Measurements from ENCODE around the gene IMMP2L.

The IMMP2L gene

DNA sequence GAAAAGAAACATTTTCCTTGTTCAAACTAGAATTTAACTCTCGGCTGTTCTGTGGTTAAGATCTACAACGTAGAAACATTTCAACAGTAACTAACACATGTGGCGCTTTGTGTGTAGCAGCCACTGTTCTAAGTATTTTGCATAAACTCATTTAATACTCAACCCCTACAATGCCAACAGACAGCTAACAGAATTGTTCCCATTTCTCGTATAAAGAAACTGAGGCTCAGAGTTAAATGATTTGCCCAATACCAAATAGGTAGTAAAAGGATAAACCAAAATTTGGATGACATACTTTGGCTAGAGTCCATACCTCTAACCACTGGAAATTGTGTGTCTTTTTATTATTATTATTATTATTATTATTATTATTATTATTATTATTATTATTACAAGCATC lies 543.8 kb downstream of the IMMP2L start:
- no peak for DNase-seq

DNA sequence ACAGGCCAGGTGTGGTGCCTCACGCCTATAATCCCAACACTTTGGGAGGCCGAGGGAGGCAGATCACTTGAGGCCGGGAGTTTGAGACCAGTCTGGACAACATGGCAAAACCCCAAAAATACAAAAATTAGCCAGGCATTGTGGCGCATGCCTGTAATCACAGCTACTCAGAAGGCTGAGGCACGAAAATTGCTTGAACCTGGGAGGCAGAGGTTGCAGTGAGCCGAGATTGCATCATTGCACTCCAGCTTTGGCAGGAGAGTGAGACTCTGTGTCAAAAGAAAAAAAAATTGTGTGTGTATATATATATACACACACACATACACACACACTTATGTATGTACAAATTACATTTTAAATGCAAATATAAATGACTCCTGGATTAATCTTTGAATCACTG lies 548.2 kb downstream of the IMMP2L start:
- DNase-seq, result no peak

DNA sequence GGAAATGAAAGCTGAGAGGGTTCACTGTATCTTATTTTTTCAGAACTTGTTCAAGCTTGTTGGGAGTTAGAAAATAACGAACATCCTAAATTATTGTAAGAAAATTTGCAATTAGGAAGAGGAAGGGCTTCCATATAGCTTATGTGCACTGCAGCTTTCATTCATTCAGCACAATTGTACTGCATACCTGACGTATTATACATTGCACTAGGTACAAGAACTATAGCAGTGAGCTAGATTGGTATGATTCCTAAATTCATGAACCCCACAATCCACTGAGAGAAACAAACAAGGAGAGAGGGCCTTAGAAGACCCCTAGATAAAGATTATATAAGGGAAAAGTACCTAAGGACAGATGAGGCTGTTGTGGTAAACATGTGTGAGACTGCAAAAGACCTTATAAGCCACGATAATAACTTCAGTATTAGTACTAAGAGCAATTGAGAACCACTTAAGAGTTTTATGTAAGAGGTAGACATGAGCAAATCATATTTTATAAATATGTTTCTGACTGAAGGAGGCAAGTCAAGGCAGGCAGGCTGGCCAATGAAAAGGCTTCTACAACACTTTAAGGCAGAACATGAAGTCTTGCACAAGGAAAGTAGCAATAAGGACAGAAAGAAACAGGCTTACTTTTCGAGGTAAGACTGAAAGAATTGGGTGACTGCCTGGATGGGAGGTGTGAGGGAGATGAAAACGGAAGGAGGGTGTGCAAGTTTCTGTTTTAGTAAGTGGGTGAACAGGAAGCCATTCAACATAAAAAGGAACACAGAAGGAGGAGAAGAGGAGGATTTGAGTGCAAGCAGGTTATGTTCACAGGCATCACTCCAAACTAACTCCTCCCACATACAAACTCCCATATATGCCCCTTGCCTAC lies 549.3 kb downstream of the IMMP2L start:
- DNase-seq, result no peak

DNA sequence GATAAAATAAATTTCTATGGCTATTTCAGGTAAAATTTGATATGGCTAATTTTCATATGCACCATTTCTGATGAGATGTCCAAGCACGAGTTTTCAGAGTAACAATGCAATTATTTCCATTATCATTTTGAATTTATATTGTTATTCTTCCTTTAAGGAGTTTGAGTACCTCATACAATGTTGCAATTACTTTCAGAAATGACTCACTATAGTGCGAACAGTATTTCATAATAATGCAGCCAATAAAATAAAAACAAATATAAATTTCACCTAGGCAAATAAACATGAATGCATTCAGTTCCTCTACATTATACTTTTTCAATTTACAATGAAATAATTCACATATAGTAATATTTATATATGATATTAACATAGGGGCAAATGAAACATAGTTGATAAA lies 550.1 kb downstream of the IMMP2L start:
- no peak for DNase-seq

DNA sequence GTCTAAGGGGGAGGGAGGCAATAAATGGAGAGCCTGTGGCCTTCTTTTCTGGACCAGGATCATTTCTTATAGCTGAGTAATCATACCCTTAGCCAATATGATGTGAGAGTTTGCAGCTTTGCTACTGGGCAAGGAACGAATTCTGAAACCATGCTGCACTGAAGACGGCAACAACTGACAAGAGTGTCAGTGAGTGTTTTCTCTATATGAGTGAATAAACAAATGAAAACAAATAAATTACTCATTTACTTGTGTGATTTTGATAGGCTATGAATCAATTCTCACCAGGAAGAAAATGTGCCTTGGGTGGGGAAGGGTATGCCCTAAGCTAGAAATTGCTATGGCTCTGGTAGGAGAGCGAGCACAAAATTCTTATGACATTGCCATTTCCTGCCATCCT lies 550.8 kb downstream of the IMMP2L start:
- no peak for DNase-seq

DNA sequence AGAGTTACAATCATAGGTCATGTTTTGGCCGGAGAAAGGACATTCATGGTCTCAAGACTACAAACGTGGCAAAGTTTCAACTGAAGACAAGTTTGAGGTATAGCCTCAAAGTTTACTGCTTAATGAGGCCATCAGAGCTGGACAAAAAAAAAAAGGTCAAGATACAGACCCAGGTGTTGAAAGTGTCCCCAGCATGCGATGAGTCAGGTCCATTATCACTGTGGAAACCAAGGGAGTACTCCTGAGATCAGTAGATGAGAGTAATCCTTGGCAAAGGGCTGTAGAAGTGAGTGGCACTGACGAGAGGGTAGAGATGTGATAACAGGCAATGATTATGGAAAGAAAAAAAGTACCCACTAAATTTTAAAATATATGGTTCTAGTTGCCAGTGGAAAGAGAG lies 551.5 kb downstream of the IMMP2L start:
- no peak for DNase-seq

DNA sequence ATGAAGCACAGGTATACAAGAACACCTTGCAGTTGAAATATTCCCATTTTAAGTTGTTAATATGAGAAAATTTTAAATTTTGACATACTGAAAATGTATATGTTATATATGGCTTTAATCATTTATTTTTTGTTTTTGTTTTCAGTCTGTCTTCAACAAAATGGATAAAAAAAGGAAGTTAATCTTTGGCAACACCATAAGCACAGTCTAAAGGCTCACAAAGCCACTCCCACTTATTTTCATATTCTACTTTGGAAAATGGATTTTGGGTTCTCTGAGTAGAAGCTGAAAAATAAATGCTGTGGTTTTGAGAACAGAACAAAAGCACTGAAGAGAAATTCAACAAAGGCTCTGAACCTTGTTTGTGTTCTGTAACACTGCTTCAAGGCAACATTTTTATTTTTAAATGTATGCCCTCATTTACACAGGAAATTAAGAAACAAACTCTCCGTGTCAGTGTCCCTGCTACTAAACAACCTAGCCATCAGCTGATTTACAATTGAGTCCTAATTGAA lies 552.7 kb downstream of the IMMP2L start:
- no peak for DNase-seq

DNA sequence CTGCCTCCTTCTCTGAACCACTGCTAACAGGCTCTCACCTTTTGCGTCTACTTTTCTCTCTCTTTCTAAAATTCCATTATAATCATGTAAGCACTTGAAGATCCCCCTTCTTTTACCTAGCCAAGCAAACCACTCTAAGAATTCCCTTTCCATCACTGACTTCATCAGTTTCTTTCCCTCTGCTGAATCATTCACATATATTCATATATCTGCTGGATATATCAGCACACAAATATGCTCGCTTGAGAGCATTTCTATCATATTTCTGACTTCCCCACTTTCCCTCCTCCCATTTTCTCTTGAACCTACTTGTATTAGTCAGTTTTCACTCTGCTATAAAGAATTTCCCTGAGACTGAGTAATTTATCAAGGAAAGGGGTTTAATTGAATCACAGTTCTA lies 555.6 kb downstream of the IMMP2L start:
- DNase-seq, result no peak

DNA sequence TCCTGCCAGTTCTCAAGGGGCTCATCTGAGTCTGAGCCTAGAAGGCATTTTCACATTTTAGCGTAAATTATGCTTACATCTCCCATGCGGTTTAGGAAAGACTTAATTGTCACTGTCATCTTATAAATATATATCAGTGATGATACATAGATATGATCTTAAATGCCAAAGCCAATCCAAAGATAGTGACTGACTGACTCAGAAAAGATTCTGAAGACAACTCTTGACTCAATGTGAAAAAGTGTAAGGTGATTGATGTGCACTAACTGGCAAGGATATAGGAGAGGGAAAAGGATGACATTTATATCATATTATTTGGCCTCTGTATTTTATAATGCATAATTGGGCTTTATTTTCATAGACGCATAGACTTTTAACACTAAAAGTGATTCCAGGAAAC lies 556.3 kb downstream of the IMMP2L start:
- DNase-seq, result no peak

DNA sequence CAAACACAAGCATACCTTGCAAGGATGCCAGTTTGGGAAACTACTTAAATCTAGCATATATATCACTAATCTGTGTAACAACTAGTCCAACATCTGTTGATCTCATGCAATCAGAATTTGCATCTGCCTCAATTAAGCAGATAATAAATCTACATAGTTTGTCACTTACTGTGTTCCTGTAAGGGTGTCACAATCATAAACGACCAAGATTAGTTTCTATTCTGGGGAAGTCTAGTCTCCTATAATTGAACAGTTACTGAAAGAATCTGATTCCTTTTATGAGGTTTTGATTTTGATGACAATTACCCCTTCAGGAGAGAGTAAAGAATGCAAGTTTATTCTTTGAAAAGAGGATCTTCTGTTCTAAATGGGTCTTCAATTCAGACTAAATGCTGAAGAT lies 556.8 kb downstream of the IMMP2L start:
- DNase-seq, result no peak

DNA sequence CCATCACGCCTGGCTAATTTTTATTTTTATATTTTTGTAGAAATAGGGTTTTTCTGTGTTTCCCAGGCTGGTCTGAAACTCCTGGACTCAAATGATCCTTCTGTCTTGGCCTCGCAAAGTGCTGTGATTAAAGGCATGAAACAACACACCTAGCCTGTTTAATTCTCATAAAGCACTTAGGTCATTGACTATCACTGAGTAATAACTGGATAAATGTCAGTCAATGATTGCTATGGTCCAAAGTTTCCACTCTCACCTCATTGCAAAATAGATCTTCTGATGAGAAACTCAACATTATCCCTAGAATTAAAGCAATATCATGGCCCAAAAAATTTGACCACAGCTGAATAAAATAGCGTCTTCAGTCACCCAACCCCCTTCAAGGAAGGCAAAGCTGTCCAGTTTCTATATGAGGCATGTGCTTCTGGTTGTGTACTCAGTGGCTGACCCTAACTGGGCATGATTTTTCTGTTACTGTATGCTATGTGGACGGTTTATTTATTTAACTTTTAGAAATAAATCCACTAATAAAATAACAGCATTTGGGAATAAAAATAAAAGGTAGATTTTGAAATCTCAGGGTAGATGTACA lies 557.9 kb downstream of the IMMP2L start:
- DNase-seq, result no peak

DNA sequence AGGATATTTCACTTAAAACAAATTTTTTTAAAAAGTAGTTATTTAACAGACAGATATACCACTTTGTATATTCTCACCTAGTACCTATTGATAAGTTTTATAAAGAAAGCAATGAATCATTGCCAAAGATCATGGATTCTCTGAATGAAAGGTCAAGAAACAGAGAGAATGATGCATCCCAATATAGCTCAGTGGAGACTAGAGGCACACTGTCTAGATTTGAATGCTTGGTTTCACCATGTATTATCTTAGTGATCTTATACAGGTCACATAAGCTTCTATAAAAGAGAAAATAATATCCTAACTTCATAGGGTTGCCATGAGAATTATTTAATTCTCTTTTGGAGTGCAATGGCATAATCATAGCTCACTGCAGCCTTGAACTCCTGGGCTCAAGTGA lies 558.4 kb downstream of the IMMP2L start:
- DNase-seq, result no peak

DNA sequence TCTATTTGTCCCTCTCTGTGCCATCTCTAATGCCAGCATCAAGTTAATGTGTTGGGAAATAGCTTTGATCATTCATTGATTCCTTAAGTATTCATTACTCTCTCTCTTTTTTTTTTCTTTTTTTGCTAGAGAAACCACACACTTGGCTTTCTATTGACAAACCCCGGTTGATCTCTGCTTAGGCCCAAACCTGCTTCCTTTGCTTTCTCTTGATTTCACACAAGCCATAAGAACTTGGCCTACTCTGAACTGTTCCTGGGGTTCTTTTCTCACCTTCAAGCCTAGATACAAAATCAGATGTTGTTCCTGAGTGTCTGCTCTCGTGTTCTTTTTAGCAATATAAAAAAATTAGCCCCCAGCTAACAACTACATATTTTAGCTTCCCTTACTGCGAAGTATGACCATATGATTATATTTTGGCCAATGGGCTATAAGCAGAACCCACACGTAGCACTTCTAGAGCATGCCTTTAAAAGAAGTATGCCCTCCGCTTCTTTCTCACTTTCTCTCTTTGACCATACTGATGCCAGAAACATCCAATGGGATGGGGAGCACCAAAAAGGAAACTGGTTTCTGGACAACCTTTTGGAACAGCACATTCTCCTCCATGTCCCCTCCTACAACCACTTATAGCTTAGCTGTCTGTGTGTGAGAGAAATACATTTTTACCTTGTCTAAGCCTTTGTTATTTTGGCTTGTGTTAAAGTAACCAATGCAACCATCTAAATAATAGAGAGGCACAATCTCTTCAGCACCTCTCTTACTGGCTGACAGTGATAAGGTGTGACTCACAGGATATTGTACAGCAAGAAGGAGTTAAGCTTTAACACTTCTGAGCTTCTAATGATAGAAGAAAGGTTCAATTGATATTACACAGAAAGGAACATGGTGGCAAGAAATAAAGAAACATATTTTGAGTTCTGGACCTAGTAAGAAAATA lies 568.0 kb downstream of the IMMP2L start:
- DNase-seq, result no peak

DNA sequence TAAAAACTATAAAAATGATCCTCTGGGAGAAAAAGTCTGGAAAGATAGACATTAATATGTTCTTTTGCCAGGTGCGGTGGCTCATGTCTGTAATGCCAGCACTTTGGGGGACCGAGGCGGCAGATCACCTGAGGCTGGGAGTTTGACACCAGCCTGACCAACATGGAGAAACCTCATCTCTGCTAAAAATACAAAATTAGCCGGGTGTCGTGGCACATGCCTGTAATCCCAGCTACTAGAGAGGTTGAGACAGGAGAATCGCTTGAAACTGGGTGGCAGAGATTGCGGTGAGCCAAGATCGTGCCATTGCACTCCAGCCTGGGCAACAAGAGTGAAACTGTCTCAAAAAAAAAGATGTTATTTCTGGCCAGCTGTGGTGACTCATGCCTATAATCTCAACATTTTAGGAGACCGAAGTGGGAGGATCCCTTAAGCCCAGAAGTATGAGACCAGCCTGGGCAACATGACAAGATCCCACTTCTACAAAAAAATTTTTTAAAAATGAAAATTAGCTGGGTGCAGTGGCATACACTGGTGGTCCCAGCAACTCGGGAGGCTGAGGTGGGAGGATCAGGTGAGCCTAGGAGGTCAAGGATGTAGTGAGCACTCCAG lies 573.3 kb downstream of the IMMP2L start:
- no peak for DNase-seq

DNA sequence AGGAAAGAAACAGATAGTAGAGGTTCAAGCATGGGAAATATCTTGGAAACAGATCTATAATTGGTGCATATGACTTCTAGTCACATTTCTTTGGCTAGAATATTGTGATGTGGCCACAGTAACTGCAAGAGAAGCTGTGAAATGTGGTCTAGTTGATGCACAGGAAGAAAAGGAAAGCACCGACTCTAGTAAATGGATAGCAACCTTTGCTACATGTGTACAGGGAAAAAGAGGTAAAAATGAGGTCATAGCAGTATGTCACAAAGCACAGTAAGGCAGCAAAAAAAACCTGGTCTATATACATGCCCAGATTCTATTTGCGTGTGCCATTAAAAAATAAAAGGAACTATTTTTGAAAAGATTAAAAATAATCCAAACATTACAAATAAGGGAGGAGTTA lies 573.9 kb downstream of the IMMP2L start:
- DNase-seq, result no peak

DNA sequence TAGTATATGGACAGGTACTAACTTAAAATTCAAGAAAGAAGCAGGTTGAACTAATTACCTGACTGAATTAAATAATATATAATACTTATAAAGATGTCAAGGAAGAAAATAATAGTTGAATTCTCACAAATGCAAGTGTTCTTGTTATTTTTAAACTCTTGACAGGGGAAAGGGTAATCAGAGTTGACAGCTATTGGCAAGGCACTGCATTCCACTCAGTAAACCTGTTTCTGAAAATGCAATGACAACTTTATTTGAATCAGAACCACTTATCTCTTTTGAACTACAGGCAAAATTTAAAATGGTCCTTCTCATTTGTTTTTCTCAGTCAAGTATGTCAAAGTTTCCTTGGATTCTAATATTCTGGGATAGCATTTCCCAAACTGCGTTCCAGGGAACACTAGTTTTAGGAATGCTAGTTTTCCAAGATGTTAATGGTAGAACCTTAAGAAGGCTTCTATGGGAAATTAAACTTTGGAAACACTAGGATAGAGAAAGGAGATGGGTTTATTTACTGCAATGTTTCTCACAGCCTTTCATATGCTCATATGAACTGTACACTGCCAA lies 575.1 kb downstream of the IMMP2L start:
- DNase-seq, result no peak

DNA sequence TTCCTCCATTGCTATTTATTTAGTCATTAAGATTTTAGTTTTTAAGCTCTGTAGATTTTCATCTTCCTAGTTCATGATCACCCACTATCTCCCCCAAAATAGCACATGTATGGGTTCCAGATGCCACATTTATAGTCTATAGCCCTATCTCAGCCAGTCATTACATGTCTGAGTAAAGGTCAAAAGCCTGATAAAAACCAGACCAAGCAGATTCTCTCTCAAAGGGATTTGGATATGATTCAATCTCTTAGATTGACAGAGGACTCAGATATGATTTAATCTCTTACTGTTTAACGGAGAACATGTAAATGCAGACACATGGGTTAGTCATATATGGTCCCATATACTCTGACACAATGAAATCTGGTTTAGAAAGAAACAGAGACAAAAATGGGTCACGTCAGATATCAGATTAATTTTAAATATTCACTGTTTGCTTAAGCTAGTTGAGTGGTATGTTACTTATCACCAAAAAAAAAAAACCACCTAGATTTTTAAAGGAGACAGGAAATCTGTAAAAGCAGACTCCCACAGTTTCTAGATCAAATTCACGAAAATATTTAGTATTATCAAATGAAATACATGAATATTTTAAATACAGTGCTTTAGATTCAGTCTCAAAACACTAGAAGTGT lies 578.4 kb downstream of the IMMP2L start:
- DNase-seq, result no peak

DNA sequence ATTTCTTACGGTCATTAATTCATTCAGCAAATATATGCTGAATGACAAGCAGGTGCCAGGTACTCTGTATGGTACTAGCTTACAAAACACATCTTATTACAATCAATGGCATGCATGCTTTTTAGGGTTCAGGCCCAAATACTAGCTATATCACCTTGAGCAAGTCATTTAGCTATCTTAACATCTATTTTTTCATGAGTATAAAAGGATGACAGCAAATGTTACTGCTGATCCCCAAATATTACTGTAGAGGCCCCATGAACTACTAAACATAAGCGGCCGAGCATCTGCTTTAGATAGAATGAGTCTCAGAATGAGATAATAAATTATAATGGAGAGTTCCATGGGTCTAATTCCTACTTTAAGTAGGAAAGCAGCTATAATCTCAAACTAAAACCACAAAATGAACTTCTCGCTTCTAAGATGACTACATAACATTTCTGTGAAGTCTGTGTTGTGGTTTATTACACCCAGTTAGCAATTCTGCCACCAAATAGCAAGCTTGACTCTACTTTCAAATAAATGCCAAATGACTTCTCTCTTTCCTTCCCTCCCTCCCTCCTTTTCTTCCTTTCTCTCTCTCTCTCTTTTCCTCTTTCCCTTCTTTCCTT lies 585.1 kb downstream of the IMMP2L start:
- DNase-seq, result no peak

DNA sequence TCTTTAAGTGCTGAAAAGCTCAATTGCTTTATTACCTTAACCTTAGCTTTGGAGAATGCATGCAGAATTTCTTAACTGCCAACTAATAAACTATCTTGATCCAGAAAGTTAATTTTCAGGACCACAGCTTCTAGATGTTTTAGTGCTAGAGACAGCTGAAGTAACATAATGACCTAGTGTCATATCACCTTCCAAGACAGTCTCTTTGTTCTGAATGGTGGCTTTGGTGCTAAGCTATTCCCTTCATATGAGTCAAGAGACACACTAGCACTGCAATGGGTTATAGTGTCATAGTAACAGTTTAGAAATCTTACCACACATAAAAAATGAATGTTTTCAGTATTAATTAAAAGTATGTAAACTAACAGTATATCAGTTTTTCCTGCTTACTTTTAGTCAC lies 586.8 kb downstream of the IMMP2L start:
- DNase-seq, result no peak

DNA sequence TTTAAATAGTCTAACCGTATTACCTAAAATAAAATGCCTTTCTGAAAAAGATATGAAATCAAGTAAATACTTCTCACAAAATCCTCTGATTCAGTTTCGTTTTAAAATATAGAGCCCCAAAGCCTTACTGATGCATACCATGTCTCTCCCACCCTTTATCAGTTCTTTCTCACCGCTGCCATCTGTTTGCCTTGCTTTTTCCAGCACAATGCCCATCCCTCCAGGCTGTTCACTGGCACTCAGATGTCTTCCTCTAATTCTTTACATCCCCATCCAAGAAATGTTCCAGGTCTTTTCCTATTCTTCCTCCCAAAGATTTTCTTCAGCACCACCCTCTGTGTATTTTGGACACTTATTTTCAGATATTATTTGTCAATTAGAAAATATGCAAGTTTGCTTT lies 587.9 kb downstream of the IMMP2L start:
- no peak for DNase-seq

DNA sequence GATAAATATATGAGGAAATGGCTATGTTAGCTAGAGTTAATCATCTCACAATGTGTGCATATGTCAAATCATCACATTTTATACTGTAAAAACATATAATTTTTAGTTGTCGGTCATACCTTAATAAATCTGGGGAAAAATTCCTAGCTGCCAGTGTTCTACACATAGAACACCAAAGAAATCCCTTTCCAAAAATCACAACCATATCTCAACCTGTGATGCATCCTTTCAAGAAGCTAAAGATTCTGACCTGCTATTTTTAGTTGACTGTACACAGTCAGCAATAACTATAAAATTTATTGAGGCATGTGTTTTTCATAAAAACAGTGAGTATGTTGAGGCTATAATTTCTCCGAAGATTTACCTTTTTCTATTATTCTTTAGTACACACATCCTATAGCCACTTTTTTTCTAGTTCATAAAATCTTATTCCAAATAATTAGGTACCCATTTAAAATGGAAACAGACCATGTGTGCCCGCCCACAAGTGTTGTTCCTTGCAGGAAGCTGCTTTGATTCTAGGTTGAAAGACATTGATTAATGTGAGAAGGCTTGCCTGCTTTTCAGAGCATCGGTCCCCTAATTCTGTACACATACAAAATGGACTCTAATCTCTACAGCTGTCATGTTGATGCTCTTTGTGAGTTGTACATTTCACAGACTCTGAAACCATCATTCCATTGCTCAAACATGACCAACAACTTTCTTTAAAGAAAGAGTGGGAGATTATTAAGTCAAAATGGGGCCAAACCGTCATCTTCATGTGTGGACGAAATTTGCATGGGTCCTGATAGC lies 588.9 kb downstream of the IMMP2L start:
- no peak for DNase-seq
